ENCODE data around the gene TPSD1.
"Not testable (repeated sequence)": the region's sequence is repeated elsewhere in the genome, so short reads cannot be mapped to it uniquely, and the experiment has no call there.

DNA sequence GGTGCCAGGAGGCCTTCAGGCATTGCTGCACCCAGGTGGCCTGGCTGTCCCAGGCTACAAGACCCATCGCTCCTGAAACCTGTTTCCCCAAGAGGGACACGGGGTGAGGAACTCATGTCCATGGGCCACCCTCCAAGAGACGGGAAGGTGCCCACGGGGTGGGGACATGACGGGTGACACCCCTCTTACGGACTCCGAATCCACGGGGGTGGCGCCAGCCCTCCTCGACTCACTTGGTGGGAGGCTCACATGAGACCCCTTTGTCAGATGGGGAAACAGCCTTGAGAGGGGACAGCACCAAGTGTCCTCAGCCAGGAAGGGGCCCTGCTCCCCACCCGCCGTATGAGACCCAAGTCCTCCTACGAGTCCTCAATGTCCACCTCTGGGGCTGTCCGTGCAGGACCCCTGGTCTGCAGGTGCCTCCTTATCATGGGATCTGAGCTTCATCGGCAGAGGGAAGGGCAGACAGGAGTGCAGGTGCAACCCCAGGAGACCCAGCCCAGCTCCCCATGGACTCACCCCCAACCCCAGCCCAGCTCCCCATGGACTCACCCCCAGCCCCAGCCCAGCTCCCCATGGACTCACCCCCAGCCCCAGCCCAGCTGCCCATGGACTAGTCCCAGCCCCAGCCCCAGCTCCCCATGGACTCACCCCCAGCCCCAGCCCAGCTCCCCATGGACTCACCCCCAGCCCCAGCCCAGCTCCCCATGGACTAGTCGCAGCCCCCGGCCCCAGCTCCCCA is 25.2 kb upstream of the TPSD1 start:
- TF ChIP-seq, protein P1, sequence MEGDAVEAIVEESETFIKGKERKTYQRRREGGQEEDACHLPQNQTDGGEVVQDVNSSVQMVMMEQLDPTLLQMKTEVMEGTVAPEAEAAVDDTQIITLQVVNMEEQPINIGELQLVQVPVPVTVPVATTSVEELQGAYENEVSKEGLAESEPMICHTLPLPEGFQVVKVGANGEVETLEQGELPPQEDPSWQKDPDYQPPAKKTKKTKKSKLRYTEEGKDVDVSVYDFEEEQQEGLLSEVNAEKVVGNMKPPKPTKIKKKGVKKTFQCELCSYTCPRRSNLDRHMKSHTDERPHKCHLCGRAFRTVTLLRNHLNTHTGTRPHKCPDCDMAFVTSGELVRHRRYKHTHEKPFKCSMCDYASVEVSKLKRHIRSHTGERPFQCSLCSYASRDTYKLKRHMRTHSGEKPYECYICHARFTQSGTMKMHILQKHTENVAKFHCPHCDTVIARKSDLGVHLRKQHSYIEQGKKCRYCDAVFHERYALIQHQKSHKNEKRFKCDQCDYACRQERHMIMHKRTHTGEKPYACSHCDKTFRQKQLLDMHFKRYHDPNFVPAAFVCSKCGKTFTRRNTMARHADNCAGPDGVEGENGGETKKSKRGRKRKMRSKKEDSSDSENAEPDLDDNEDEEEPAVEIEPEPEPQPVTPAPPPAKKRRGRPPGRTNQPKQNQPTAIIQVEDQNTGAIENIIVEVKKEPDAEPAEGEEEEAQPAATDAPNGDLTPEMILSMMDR (IDR thresholded peaks at IDR 0.05; ENCODE audit: low read depth, low read length, poor library complexity, severe bottlenecking): not testable (repeated sequence)
- TF ChIP-seq EZH2phosphoT487 (IDR thresholded peaks at IDR 0.05; ENCODE audit: borderline replicate concordance, low read length): not testable (repeated sequence)

All from DOHH2 (cell line).